Transverse colon (tissue), 3 donors: ENCODE results near the gene CFAP157.

ENCODE experiments used
- POLR2A ChIP-seq: fragments of 450-650 bp; IDR thresholded peaks from one replicate; pipeline ENCODE4 v1.6.1; 2016; ENCODE audit warnings: antibody characterized with exemption, mild to moderate bottlenecking, moderate library complexity
- TF ChIP-seq, protein P1 (sequence below), 5 experiments: fragments of 200-600 bp in 3 of 5; fragments of 450-650 bp in 2 of 5; sonication (generic) in 3 of 5; IDR thresholded peaks; 1 replicate in 2 of 5; 2 replicates in 3 of 5; pipeline ENCODE4 v1.5.1; 2016 to 2017; ENCODE audit warnings: antibody characterized with exemption in 5 of 5, inconsistent platforms in 3 of 5, mild to moderate bottlenecking in 2 of 5, moderate library complexity in 1 of 5

DNA sequence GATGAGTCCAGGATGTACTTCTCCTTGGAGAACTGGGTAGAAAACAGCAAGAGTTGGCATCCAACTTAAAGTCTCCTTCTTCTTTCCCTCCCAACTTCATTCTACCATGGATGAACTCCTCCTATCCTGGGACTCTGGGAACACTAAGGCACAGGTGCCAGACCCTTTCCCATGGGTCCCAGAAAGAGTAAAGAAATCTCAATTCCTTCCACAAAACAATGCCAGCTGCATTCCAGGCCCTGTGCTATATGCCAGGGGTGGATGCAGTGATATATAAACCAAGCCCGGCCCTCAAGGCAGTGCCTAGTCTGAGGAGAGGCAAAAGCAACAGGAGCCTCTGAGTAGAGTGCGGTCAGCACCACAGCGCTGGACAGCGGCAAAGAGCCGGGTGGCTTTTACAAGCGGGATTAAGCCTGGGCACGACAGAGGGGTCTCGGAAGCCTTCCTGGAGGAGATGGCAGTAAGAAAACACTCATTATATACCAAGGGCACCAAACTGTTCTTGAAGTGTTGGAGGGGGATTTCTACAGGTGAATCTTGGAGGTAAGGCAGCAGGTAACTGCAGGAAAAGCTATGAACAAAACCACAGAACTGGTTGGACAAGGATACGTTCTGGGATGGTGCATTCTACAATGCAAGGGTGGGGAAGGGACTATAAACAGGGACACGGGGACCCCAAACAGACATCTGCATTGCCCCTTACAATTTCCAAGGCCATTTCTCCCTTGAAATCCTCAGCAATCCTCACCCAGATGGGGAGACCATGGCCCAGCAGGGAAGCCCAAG is 44.7 kb downstream of the CFAP157 start:
- TF ChIP-seq, protein P1, sequence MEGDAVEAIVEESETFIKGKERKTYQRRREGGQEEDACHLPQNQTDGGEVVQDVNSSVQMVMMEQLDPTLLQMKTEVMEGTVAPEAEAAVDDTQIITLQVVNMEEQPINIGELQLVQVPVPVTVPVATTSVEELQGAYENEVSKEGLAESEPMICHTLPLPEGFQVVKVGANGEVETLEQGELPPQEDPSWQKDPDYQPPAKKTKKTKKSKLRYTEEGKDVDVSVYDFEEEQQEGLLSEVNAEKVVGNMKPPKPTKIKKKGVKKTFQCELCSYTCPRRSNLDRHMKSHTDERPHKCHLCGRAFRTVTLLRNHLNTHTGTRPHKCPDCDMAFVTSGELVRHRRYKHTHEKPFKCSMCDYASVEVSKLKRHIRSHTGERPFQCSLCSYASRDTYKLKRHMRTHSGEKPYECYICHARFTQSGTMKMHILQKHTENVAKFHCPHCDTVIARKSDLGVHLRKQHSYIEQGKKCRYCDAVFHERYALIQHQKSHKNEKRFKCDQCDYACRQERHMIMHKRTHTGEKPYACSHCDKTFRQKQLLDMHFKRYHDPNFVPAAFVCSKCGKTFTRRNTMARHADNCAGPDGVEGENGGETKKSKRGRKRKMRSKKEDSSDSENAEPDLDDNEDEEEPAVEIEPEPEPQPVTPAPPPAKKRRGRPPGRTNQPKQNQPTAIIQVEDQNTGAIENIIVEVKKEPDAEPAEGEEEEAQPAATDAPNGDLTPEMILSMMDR (IDR thresholded peaks at IDR 0.05): no peak
- no peak for TF ChIP-seq POLR2A
